Stimulated activated CD8-positive, alpha-beta memory T cell treated with anti-CD3 and anti-CD28 coated beads, Interleukin-2, amount 100 ng/mL, for 1 hour (primary cell): ENCODE data around the gene SLC18A3.

Experiments used
- DNase-seq, 2 donors: peaks; one replicate each; pipeline ENCODE4 v3.0.0-alpha.2; 2020; ENCODE audit warnings: low read depth in 2 of 2

SLC18A3 gene

GRCh38 chr10:49651039-49651835, 41.1 kb downstream of the SLC18A3 start:
- DNase-seq, result no peak

- DNase-seq, result no peak
Observed at GRCh38 chr10:49651917-49652316, 41.8 kb downstream of the SLC18A3 start.

GRCh38 chr10:49652421-49653272, 42.5 kb downstream of the SLC18A3 start:
- DNase-seq, result no peak

GRCh38 chr10:49653273-49653929, 43.3 kb downstream of the SLC18A3 start:
- no peak for DNase-seq

GRCh38 chr10:49654036-49654693, 44.1 kb downstream of the SLC18A3 start:
- no peak for DNase-seq

- no peak for DNase-seq
Observed at GRCh38 chr10:49655099-49655498, 45.0 kb downstream of the SLC18A3 start.

GRCh38 chr10:49656845-49657493, 46.9 kb downstream of the SLC18A3 start:
- DNase-seq, result no peak

- DNase-seq, result no peak
Observed at GRCh38 chr10:49657606-49658005, 47.5 kb downstream of the SLC18A3 start.

- no peak for DNase-seq
Observed at GRCh38 chr10:49661140-49661856, 51.2 kb downstream of the SLC18A3 start.
